Large intestine (tissue), 3 donors: ENCODE results near the gene MYO18B. TPM values are rescaled to one million over a fixed set of nuclear protein-coding genes. Genes with fewer than 3 reads are reported as not detected.
"Not testable (repeated sequence)": the region's sequence is repeated elsewhere in the genome, so short reads cannot be mapped to it uniquely, and the experiment has no call there.

Experiments
- DNase-seq, 2 donors: peaks; one replicate each; pipeline versions ENCODE4 v3.0.0 to v3.0.0-alpha.2; 2013
- H3K27ac ChIP-seq: one replicate; pipeline ENCODE4 v1.5.1; 2013; ENCODE audit warnings: low read length
- H3K27me3 ChIP-seq: 2 replicates; pipeline ENCODE4 v1.6.1; 2013; ENCODE audit warnings: low read length; ENCODE audit not compliant: control insufficient read depth, insufficient read depth
- H3K36me3 ChIP-seq: 2 replicates; pipeline ENCODE4 v1.6.1; 2013; ENCODE audit warnings: low read length; ENCODE audit not compliant: control insufficient read depth, insufficient read depth
- H3K4me1 ChIP-seq: one replicate; pipeline ENCODE4 v1.6.1; 2013; ENCODE audit warnings: low read length; ENCODE audit not compliant: control insufficient read depth, insufficient read depth
- H3K4me3 ChIP-seq: one replicate; pipeline ENCODE4 v1.5.1; 2013; ENCODE audit warnings: low read length
- H3K9me3 ChIP-seq: one replicate; pipeline ENCODE4 v1.6.1; 2013; ENCODE audit warnings: mild to moderate bottlenecking, low read depth, low read length, moderate library complexity; ENCODE audit not compliant: control insufficient read depth
- WGBS: methylation state at CpG from one replicate; pipeline ENCODE4 v1.1.5; 2013; ENCODE audit warnings: low lambda C conversion rate; ENCODE audit not compliant: insufficient coverage; 5-methylcytosine and 5-hydroxymethylcytosine counted together
- polyA plus RNA-seq: library from polyadenylated mRNA; unstranded; fragments of 120-200 nt; gene quantifications from one replicate; pipeline ENCODE4 v1.2.1, GENCODE V29; 2013

Gene MYO18B
- polyA plus RNA-seq, 1 donor: 0.24 TPM

DNA sequence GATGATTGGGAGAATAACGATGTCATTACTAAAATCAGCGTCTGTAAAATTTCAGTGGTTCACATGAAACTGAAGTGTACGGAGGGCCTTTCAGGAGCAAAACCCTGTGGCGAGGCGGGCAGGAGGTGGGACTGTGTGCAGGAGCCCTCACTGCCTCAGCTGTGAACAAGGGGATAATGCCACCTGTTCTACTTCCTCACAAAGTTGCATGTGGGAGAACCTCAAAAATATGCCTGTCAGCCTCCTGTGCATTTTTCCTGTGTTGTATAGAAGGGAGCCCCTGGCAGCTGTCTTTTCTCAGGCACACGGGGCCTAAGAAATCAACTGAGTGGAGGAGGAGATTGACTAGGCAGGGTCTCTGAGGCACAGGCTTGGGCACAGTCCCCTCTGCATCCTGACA lies 43.0 kb upstream of the MYO18B start:
- no peak for DNase-seq
- no peaks in the 10 kb centered on the region for H3K27me3 ChIP-seq
- H3K36me3 ChIP-seq: no peaks in the 10 kb centered on the region
- H3K9me3 ChIP-seq: no peaks in the 10 kb centered on the region
- 95% methylated on average over 2 of the region's 6 CpGs for WGBS
- no peak overlapping the region for H3K27ac ChIP-seq
- no peak overlapping the region for H3K4me3 ChIP-seq
- no peaks in the 10 kb centered on the region for H3K4me1 ChIP-seq

DNA sequence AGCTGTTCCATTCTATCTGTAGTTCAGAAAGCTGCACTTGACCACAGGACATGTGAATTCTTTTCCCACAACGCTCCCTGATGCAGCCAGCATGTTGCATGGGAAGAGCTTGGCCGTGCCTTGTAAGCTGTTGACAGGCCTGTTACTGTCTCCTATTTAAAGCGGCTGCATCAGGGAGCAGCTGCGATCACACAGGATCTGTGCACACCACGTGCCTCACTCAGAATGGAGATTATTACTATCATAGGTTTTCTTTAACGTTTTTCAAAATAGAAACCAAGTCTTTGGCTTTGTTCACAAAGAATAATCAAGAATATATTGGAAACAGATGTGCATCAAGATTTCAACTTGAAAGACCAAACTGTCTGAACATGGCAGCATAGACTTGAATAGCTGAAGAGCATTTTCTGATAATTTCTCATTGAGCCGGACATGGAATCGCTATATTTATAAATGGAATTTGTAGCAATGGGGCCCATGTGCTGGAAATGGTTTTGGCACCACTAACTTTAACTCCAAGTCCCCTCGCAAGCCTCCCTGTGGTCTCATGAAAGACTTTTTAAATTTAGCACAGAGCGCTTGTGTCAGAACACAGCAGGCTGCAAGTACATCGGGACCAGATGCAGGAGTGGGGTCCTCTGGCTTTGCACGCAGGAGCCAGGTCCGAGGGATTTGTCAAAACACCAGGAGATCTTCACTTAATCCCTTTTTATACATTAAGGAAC lies 40.8 kb upstream of the MYO18B start:
- Histone ChIP-seq H3K9me3 (no peaks in the 10 kb centered on the region), H3K4me3 (no peak overlapping the region), H3K27ac (no peak overlapping the region), H3K4me1 (no peaks in the 10 kb centered on the region), H3K27me3 (no peaks in the 10 kb centered on the region), H3K36me3 (no peaks in the 10 kb centered on the region)
- WGBS: no CpG with 5 or more reads among the region's 13 CpGs
- DNase-seq: no peak

DNA sequence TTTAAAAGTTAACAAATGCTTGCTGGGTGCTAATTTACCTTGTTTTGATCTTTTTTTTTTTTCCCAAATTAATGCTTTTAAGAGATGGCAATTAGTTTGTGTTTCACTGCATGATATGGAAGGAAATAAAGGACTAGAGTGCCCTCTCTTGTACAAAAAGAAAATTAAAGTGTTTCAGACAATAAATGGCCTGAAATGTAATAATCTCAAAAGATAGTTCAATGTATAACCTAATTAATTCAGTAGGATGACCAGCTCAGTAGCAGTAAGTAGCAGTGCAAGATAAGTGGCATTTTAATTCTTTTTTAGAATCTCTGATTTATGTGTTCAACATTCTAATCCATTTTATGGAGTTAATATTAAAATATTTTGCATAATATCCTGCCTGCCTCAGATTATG lies 39.9 kb upstream of the MYO18B start:
- H3K9me3 ChIP-seq: no peaks in the 10 kb centered on the region
- no peaks in the 10 kb centered on the region for H3K36me3 ChIP-seq
- H3K4me1 ChIP-seq: no peaks in the 10 kb centered on the region
- H3K27me3 ChIP-seq: no peaks in the 10 kb centered on the region
- no peak for DNase-seq
- H3K4me3 ChIP-seq: no peak overlapping the region
- H3K27ac ChIP-seq: no peak overlapping the region

DNA sequence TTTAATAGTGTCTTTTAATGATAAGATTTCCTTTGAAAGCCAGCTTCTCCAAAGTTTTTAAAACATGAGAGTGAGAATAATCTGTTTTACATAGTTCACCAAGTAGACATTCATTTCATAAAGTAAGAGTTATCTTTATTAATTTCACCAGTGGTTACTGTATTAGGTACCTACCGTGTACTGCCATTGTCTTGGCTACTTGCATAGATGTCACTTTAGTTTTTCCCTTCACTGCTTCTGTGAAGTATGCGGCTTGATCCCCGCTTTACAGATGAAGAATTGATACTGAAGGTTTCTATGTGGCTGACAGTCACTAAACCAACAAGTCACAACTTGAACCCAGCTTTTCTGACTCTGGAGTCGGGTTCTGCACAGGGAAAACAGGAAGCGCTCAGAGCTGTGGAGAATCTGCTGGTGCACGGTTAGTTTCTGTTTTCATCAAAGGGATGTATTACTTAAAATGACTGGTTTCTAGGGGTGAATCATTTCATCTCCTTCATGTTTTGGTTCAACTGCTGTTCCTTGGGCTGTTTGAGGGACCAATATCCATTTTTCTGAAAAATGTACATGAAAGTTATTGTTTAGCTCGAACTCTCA lies 39.3 kb upstream of the MYO18B start:
- Histone ChIP-seq H3K4me1 (no peaks in the 10 kb centered on the region), H3K4me3 (no peak overlapping the region), H3K27me3 (no peaks in the 10 kb centered on the region), H3K27ac (no peak overlapping the region), H3K36me3 (no peaks in the 10 kb centered on the region), H3K9me3 (no peaks in the 10 kb centered on the region)
- DNase-seq: no peak
- WGBS: 100% methylated on average over 1 of the region's 7 CpGs

DNA sequence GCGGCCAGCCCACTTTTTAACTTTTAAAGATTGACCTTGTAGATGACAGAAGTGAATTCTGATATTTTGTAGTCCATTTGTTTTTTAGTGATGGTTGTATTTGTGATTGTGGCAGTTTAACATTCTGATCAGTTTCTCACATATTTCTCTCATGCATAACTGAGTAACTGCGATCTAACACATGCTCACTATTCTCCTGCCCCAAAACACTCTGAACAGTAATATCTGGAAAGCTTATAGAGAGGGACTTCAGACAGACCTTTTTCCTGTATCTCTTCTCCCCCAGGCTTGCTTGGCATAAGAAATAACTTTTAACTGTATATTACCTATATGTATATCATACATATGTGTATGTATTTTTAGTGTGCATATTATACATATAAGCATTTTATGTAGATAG lies 37.3 kb upstream of the MYO18B start:
- Histone ChIP-seq H3K4me1 (no peaks in the 10 kb centered on the region), H3K27me3 (no peaks in the 10 kb centered on the region), H3K36me3 (no peaks in the 10 kb centered on the region), H3K9me3 (no peaks in the 10 kb centered on the region), H3K4me3 (no peak overlapping the region), H3K27ac (no peak overlapping the region)
- no CpG with 5 or more reads among the region's 2 CpGs for WGBS
- DNase-seq: no peak

DNA sequence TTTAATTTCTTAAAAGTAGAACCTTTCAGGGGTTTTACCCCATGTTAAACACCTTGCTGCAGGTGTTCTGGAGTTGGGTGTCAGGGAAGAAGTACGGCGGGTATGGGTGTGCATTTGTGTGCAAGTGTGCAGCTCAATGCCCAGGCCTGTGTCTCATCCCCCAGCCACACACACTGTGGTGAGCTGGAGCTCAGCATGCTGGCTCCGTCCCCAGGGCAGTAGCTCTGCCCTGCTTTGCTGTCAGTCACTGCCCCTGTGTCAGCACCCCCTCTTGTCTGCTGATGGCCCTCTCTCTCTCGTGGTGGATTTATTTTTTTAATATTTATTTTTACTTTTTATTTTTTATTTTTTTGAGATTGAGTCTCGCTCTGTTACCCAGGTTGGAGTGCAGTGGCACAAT lies 35.8 kb upstream of the MYO18B start:
- Histone ChIP-seq H3K36me3 (no peaks in the 10 kb centered on the region), H3K27me3 (no peaks in the 10 kb centered on the region), H3K27ac (no peak overlapping the region), H3K4me1 (no peaks in the 10 kb centered on the region), H3K9me3 (no peaks in the 10 kb centered on the region), H3K4me3 (no peak overlapping the region)
- no peak for DNase-seq
- WGBS: 90% methylated on average over 2 of the region's 5 CpGs

DNA sequence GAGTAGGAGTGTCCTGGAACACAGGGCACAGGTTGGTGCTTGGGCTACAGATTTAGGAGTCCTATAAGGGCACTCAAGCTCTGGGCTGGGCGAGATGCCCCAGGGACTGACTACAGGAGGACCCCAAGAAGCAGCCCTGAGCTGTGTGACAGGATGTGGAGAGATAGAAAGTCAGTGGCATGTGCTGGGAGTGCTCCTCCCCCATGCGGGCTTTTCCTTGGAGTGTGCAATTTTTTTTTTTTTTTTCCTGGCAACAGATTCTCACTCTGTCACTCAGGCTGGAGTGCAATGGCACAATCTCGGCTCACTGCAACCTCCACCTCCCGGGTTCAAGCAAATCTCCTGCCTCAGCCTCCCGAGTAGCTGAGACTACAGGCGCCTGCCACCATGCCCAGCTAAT lies 33.6 kb upstream of the MYO18B start:
- H3K9me3 ChIP-seq, H3K4me3 ChIP-seq, H3K27me3 ChIP-seq, H3K27ac ChIP-seq, H3K36me3 ChIP-seq, H3K4me1 ChIP-seq, DNase-seq: not testable (repeated sequence)
- WGBS: no CpG with 5 or more reads among the region's 6 CpGs

DNA sequence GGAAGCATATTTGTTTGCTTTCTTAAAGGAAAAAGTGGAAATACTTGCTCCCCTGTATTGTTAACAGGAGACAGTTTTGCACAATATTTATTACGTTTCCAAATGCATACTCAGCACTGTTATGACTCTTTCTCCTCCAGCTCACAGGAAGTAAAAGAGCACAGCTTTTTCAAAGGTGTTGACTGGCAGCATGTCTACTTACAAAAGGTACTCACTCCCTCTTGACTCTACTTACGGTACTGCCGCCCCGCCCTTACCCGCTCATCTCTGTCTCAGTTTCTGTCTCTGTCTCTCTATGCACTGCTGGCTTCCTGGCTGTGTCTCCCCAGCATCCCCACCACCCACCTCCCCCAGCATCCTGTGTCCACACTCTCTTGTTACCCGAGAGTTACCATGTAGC lies 32.2 kb upstream of the MYO18B start:
- H3K4me1 ChIP-seq: no peaks in the 10 kb centered on the region
- no peaks in the 10 kb centered on the region for H3K36me3 ChIP-seq

DNA sequence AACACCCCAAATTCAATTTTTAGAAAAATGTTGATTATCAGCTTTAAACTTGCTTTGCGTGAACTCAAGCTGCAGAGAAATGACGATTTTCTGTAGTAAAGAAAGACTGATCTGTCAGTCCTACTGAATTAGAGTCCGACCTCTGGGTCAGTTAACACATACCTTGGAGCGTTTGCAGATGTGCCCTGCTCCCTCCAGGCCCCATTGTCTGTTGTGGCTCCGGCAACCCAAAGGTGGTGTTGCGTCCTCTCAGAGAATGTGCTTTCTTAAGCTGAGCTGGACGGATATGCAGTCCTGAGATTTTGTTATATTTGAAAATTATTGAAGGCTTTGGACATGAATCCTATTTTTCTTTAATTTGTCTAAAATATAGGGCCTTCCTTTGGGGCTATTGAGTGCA lies 31.5 kb upstream of the MYO18B start:
- no peak for DNase-seq
- no CpG with 5 or more reads among the region's 7 CpGs for WGBS
- Histone ChIP-seq H3K4me3 (no peak overlapping the region), H3K27ac (no peak overlapping the region), H3K27me3 (no peaks in the 10 kb centered on the region), H3K4me1 (no peaks in the 10 kb centered on the region), H3K9me3 (no peaks in the 10 kb centered on the region), H3K36me3 (no peaks in the 10 kb centered on the region)

More for the DNA sequence above, 32.2 kb upstream of the MYO18B start:
- no peak overlapping the region for H3K4me3 ChIP-seq
- WGBS: no CpG with 5 or more reads among the region's 6 CpGs
- no peak for DNase-seq
- no peak overlapping the region for H3K27ac ChIP-seq
- H3K27me3 ChIP-seq: no peaks in the 10 kb centered on the region
- no peaks in the 10 kb centered on the region for H3K9me3 ChIP-seq

DNA sequence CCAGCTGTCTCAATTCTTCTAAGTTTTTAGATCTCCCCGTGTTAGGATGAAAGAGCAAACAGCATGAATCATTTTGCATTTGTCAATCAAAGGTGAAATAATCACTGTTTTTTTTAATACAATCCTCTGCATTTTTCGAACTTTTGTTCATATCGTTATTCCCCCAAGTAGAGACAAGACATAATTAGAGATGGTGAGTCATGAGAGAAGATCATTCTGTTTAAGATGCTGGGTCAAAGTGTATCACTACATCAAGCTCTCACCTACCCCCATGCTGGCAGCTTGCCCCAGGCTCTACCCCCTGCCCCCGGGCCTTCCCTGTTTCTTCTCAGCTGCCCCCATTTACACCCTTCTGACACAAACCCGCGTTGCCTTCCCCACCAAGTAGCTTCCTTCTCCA lies 30.5 kb upstream of the MYO18B start:
- Histone ChIP-seq H3K9me3 (no peaks in the 10 kb centered on the region), H3K36me3 (no peaks in the 10 kb centered on the region), H3K27me3 (no peaks in the 10 kb centered on the region), H3K4me3 (no peak overlapping the region), H3K27ac (no peak overlapping the region), H3K4me1 (no peaks in the 10 kb centered on the region)
- 83% methylated on average over 1 of the region's 6 CpGs for WGBS
- DNase-seq: no peak
